HG03442 (cell line): ENCODE measurements around the gene ATP8B3.
"Not testable (repeated sequence)": the region's sequence is repeated elsewhere in the genome, so short reads cannot be mapped to it uniquely, and the experiment has no call there.

ENCODE experiments used
- ATAC-seq: cut with Tn5 transposase; IDR thresholded peaks from one replicate; pipeline ENCODE4 v1.9.1; 2021; ENCODE audit warnings: mild to moderate bottlenecking, moderate library complexity; ENCODE audit not compliant: unreplicated experiment

ATP8B3 gene

GRCh38 chr19:1774989-1775772, 36.9 kb downstream of the ATP8B3 start:
- no peak for ATAC-seq

GRCh38 chr19:1773184-1773583, 38.9 kb downstream of the ATP8B3 start:
- no peak for ATAC-seq

GRCh38 chr19:1770866-1771576, 41.1 kb downstream of the ATP8B3 start:
- no peak for ATAC-seq

GRCh38 chr19:1769645-1769985, 42.5 kb downstream of the ATP8B3 start:
- ATAC-seq: no peak

- ATAC-seq: no peak
These were observed 43.0 kb downstream of the ATP8B3 start for GRCh38 chr19:1768918-1769644.

- ATAC-seq: no peak
These were observed 43.8 kb downstream of the ATP8B3 start for GRCh38 chr19:1768248-1768647.

GRCh38 chr19:1767464-1767933, 44.6 kb downstream of the ATP8B3 start:
- no peak for ATAC-seq

- no peak for ATAC-seq
These were observed 45.2 kb downstream of the ATP8B3 start for GRCh38 chr19:1766800-1767352.

- ATAC-seq: no peak
These were observed 45.9 kb downstream of the ATP8B3 start for GRCh38 chr19:1765904-1766799.

GRCh38 chr19:1765232-1765903, 46.7 kb downstream of the ATP8B3 start:
- ATAC-seq: no peak

GRCh38 chr19:1764729-1765128, 47.3 kb downstream of the ATP8B3 start:
- no peak for ATAC-seq

- ATAC-seq: no peak
These were observed 48.1 kb downstream of the ATP8B3 start for GRCh38 chr19:1763648-1764639.

GRCh38 chr19:1762243-1763117, 49.6 kb downstream of the ATP8B3 start:
- no peak for ATAC-seq

GRCh38 chr19:1761528-1762242, 50.4 kb downstream of the ATP8B3 start:
- ATAC-seq: no peak

GRCh38 chr19:1760786-1761527, 51.1 kb downstream of the ATP8B3 start:
- ATAC-seq: not testable (repeated sequence)

- no peak for ATAC-seq
These were observed 52.1 kb downstream of the ATP8B3 start for GRCh38 chr19:1760020-1760419.
